Smooth muscle cell (in vitro differentiated cells): Measurements from ENCODE around the gene SEPTIN8. TPM values are rescaled to one million over a fixed set of nuclear protein-coding genes. Genes with fewer than 3 reads are reported as not detected.

Source experiments
- DNase-seq: peaks from one replicate; lab custom pipeline; 2025; ENCODE audit not compliant: unreplicated experiment; lab: John Stamatoyannopoulos, UW
- H2AFZ ChIP-seq: fragments of 200-600 bp; sonication (generic); 2 replicates; pipeline ENCODE4 v1.6.0; 2016; ENCODE audit warnings: antibody characterized with exemption, low read depth, mild to moderate bottlenecking
- H3F3A ChIP-seq: fragments of 200-600 bp; sonication (generic); 2 replicates; pipeline ENCODE4 v1.6.0; 2017; ENCODE audit warnings: antibody characterized with exemption, low read depth
- H3K27ac ChIP-seq: fragments of 200-600 bp; sonication (generic); 2 replicates; pipeline ENCODE4 v1.5.1; 2016; ENCODE audit warnings: low read depth, mild to moderate bottlenecking
- H3K27me3 ChIP-seq: fragments of 200-600 bp; sonication (generic); 2 replicates; pipeline ENCODE4 v1.6.1; 2016; ENCODE audit warnings: low read depth, mild to moderate bottlenecking
- H3K36me3 ChIP-seq: fragments of 200-600 bp; sonication (generic); 2 replicates; pipeline ENCODE4 v1.5.1; 2016; ENCODE audit warnings: low read depth
- H3K4me1 ChIP-seq: fragments of 200-600 bp; sonication (generic); 2 replicates; pipeline ENCODE4 v1.5.1; 2016; ENCODE audit warnings: low read depth
- H3K4me2 ChIP-seq: fragments of 200-600 bp; sonication (generic); 2 replicates; pipeline ENCODE4 v1.6.0; 2016; ENCODE audit warnings: mild to moderate bottlenecking
- H3K4me3 ChIP-seq: fragments of 200-600 bp; sonication (generic); 2 replicates; pipeline ENCODE4 v1.5.1; 2016; ENCODE audit warnings: mild to moderate bottlenecking
- H3K79me2 ChIP-seq: fragments of 200-600 bp; sonication (generic); 2 replicates; pipeline ENCODE4 v1.6.0; 2016; ENCODE audit warnings: low read depth, mild to moderate bottlenecking
- H3K9ac ChIP-seq: fragments of 200-600 bp; sonication (generic); 2 replicates; pipeline ENCODE4 v1.6.0; 2016; ENCODE audit warnings: low read depth
- H3K9me3 ChIP-seq: fragments of 200-600 bp; sonication (generic); replicated peaks from 2 replicates; pipeline ENCODE4 v1.5.1; 2016; ENCODE audit warnings: low read depth
- H4K20me1 ChIP-seq: fragments of 200-600 bp; sonication (generic); 2 replicates; pipeline ENCODE4 v1.6.0; 2016; ENCODE audit warnings: low read depth
- WGBS: methylation state at CpG from one replicate; pipeline ENCODE4 v1.1.7; 2016; ENCODE audit warnings: low lambda C conversion rate; 5-methylcytosine and 5-hydroxymethylcytosine counted together
- polyA plus RNA-seq: library from polyadenylated mRNA; unstranded; fragments of >200 nt; fragmentation: Nextera tagmentation; extraction: Ambion mirVana; gene quantifications from 2 replicates; pipeline ENCODE4 v1.2.1, GENCODE V29; 2016
- total RNA-seq: library from RNA; depleted of rRNA; stranded (reverse); fragments of >200 nt; gene quantifications from 2 replicates; pipeline ENCODE4 v1.2.3, GENCODE V29; 2014
- TF ChIP-seq, protein P1 (sequence below): fragments of 200-600 bp; sonication (generic); IDR thresholded peaks from 2 replicates; pipeline ENCODE4 v1.5.1; 2017; ENCODE audit warnings: borderline replicate concordance, mild to moderate bottlenecking, antibody characterized with exemption; ENCODE audit not compliant: insufficient read depth, poor library complexity, severe bottlenecking

SEPTIN8 gene
- total and polyA plus RNA-seq, 2 experiments from 2014 or later, result 26.3 to 68.1 TPM

DNA sequence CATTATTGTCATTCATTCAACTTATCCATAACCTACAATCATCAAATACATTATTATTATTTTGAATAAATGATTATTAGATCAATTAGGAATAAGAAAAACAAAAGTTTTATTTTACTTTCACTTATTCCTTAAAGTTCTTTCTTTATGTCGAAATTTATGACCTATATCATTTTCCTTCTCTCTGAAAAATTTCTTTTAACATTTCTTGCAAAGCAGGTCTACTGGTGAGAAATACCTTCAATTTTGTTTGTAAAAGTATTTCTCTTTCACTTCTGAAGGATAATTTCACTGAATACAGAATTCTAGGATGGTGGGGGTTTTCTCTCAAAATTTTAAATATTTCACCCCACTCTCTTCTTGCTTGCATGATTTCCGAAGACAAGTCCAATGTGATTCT, 32.4 kb downstream of the SEPTIN8 start:
- WGBS, result 77% methylated on average over 2 of the region's 2 CpGs
- Histone ChIP-seq H3K9me3 (no peaks in the 10 kb centered on the region), H2AFZ (no peak overlapping the region), H3F3A (no peaks in the 10 kb centered on the region), H3K27me3 (peaks cover 55% of the 10 kb centered on the region), H4K20me1 (no peaks in the 10 kb centered on the region), H3K4me3 (no peak overlapping the region), H3K9ac (no peak overlapping the region), H3K4me2 (no peak overlapping the region), H3K27ac (no peak overlapping the region), H3K79me2 (no peaks in the 10 kb centered on the region), H3K36me3 (no peaks in the 10 kb centered on the region), H3K4me1 (peaks cover 4% of the 10 kb centered on the region)
- TF ChIP-seq, protein P1, sequence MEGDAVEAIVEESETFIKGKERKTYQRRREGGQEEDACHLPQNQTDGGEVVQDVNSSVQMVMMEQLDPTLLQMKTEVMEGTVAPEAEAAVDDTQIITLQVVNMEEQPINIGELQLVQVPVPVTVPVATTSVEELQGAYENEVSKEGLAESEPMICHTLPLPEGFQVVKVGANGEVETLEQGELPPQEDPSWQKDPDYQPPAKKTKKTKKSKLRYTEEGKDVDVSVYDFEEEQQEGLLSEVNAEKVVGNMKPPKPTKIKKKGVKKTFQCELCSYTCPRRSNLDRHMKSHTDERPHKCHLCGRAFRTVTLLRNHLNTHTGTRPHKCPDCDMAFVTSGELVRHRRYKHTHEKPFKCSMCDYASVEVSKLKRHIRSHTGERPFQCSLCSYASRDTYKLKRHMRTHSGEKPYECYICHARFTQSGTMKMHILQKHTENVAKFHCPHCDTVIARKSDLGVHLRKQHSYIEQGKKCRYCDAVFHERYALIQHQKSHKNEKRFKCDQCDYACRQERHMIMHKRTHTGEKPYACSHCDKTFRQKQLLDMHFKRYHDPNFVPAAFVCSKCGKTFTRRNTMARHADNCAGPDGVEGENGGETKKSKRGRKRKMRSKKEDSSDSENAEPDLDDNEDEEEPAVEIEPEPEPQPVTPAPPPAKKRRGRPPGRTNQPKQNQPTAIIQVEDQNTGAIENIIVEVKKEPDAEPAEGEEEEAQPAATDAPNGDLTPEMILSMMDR, result no peak
- DNase-seq, result no peak

DNA sequence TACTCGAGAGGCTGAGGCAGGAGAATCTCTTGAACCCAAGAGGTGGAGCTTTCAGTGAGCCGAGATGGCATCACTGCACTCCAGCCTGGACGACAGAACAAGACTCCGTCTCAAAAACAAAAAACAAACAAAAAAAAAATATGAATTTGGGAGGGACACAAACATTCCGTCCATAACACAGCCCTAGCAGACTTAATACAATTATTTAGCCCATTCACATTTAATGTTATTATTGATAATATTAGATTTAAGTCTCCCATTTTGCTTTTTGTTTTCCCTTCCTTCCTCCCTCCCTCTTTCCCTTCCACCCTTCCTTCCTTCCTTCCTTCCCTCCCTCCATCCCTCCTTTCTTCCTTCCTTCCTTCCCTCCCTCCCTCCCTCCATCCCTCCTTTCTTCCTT, 34.4 kb downstream of the SEPTIN8 start:
- Histone ChIP-seq H3K36me3 (no peaks in the 10 kb centered on the region), H3K27me3 (peaks cover 35% of the 10 kb centered on the region), H3K27ac (no peak overlapping the region), H3K4me1 (peaks cover 4% of the 10 kb centered on the region), H3K4me3 (no peak overlapping the region), H3K9ac (no peak overlapping the region), H4K20me1 (no peaks in the 10 kb centered on the region), H3K9me3 (no peaks in the 10 kb centered on the region), H2AFZ (no peak overlapping the region), H3K79me2 (no peaks in the 10 kb centered on the region), H3F3A (no peaks in the 10 kb centered on the region), H3K4me2 (no peak overlapping the region)
- DNase-seq, result no peak
- WGBS, result 94% methylated on average over 5 of the region's 5 CpGs
- TF ChIP-seq, protein P1, result no peak

DNA sequence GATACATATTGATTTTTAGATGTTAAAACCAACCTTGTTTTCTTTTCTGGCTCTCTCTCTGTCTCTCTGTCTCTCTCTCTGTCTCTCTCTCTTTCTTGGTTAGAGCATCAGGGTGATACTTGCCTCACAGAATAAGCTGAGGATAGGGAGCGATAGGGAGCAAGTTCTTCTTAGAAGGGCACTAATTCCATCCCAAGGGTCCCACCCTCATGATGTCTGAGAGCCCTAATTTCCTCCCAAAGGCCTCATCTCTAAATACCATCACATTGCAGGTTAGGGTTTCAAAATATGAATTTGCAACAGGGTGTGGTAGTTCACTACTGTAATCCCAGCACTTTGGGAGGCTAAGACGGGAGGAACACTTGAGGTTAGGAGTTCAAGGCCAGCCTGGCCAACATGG, 34.9 kb downstream of the SEPTIN8 start:
- 91% methylated on average over 2 of the region's 2 CpGs for WGBS
- no peak for DNase-seq
- H3K9ac ChIP-seq, result no peak overlapping the region
- no peak overlapping the region for H3K4me3 ChIP-seq
- H3K9me3 ChIP-seq, result no peaks in the 10 kb centered on the region
- H2AFZ ChIP-seq, result no peak overlapping the region
- no peak overlapping the region for H3K27ac ChIP-seq
- no peaks in the 10 kb centered on the region for H3F3A ChIP-seq
- TF ChIP-seq, protein P1, result no peak
- H3K79me2 ChIP-seq, result no peaks in the 10 kb centered on the region
- peaks cover 30% of the 10 kb centered on the region for H3K27me3 ChIP-seq
- no peaks in the 10 kb centered on the region for H3K36me3 ChIP-seq
- no peak overlapping the region for H3K4me2 ChIP-seq
- peaks cover 4% of the 10 kb centered on the region for H3K4me1 ChIP-seq
- H4K20me1 ChIP-seq, result no peaks in the 10 kb centered on the region

DNA sequence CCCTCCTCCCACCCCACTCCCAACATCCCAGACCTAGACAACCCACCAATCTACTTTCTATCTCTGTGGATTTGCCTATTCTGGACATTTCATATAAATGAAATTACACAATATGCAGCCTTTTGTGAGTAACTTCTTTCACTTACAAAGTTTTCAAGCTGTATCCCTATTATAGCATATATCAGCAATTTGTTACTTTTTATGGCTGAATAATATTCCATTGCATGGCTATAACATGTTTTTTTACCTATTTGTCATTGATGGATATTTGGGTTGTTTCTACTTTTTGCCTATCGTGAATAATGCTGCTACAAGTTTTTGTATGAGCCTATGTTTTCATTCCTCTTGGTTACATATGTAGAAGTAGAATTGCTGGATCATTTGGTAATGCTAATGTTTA, 37.8 kb downstream of the SEPTIN8 start:
- no peak for DNase-seq
- Histone ChIP-seq H3K27me3 (peaks cover under 1% of the 10 kb centered on the region), H3K9ac (no peak overlapping the region), H3F3A (no peaks in the 10 kb centered on the region), H3K4me1 (peaks cover 6% of the 10 kb centered on the region), H3K9me3 (no peaks in the 10 kb centered on the region), H4K20me1 (no peaks in the 10 kb centered on the region), H2AFZ (no peak overlapping the region), H3K27ac (no peak overlapping the region), H3K79me2 (peaks cover 19% of the 10 kb centered on the region), H3K4me3 (no peak overlapping the region), H3K36me3 (no peaks in the 10 kb centered on the region), H3K4me2 (no peak overlapping the region)
- whole genome bisulfite sequencing, result 82% methylated on average over 1 of the region's 1 CpG
- TF ChIP-seq, protein P1, result no peak
